Uterus (tissue), 4 donors: Measurements from ENCODE around the gene WDPCP. TPM values are rescaled to one million over a fixed set of nuclear protein-coding genes. Genes with fewer than 3 reads are reported as not detected.

ENCODE experiments used
- DNase-seq, 2 donors: peaks; one replicate each; pipeline ENCODE4 v3.0.0-alpha.2; 2019 to 2020
- H3K27ac ChIP-seq, 2 donors: fragments of 200-600 bp; sonication (generic); 1 replicate in 1 of 2; 2 replicates in 1 of 2; pipeline ENCODE4 v1.5.1; 2016 to 2018
- H3K27me3 ChIP-seq, 2 donors: fragments of 200-600 bp; sonication (generic); one replicate each; pipeline ENCODE4 v1.5.1; 2018 to 2019; ENCODE audit warnings: control low read depth in 1 of 2
- H3K36me3 ChIP-seq, 2 donors: fragments of 200-600 bp; sonication (generic); one replicate each; pipeline ENCODE4 v1.5.1; 2019; ENCODE audit warnings: control low read depth in 1 of 2
- H3K4me1 ChIP-seq, 2 donors: fragments of 200-600 bp; sonication (generic); one replicate each; pipeline ENCODE4 v1.5.1; 2018 to 2019; ENCODE audit warnings: control low read depth in 1 of 2
- H3K4me3 ChIP-seq, 2 donors: fragments of 200-600 bp; sonication (generic); 1 replicate in 1 of 2; 2 replicates in 1 of 2; pipeline ENCODE4 v1.5.1; 2018 to 2019; ENCODE audit warnings: mild to moderate bottlenecking in 1 of 2
- H3K9me3 ChIP-seq, 2 donors: fragments of 200-600 bp; sonication (generic); one replicate each; pipeline ENCODE4 v1.5.1; 2019; ENCODE audit warnings: control low read depth in 1 of 2
- CTCF ChIP-seq, 4 experiments: fragments of 200-600 bp in 2 of 4; fragments of 450-650 bp in 2 of 4; sonication (generic) in 2 of 4; IDR thresholded peaks; one replicate each; pipeline ENCODE4 v1.5.1; 2016 to 2019; ENCODE audit warnings: antibody characterized with exemption in 4 of 4, mild to moderate bottlenecking in 2 of 4, moderate library complexity in 1 of 4
- POLR2A ChIP-seq, 2 donors: fragments of 450-650 bp; IDR thresholded peaks; one replicate each; pipeline ENCODE4 v1.6.1; 2016; ENCODE audit warnings: antibody characterized with exemption in 2 of 2, mild to moderate bottlenecking in 1 of 2, moderate library complexity in 1 of 2
- intact Hi-C: fragments of 100-400 bp; cut with DNase I; formaldehyde crosslinking; loops from one replicate; pipeline ENCODE4 v1.15.1; 2023; ENCODE audit warnings: low total_unique reads
- total RNA-seq, 4 donors: library from RNA; depleted of rRNA in 3 of 4; stranded (reverse); fragments of >200 nt in 3 of 4; gene quantifications; one replicate each; pipeline versions ENCODE4 v1.1.0 to v1.2.4, GENCODE V29; 2014 to 2023
- donor health status: DM: yes; HTN: yes; CAD: no.

Gene WDPCP
- total RNA-seq, 4 donors from 2014 or later = 8.8 to 39.8 (median 29.7) TPM

- Histone ChIP-seq H3K27me3 (no peaks in the 10 kb centered on the region), H3K9me3 (no peaks in the 10 kb centered on the region), H3K36me3 (no peaks in the 10 kb centered on the region), H3K4me1 (no peaks in the 10 kb centered on the region), H3K4me3 (peak overlapping the region; percentile 80 to 82), H3K27ac (peak overlapping the region; percentile 84 to 86)
- TF ChIP-seq CTCF (IDR thresholded peaks at IDR 0.05) (no peak), POLR2A (IDR thresholded peaks at IDR 0.05) (no peak)
- no peak for DNase-seq
- intact Hi-C loops = no loop called here
These were observed 1.1 kb upstream of the WDPCP start for GRCh38 chr2:63589148-63589958.

- H3K27me3 ChIP-seq = no peaks in the 10 kb centered on the region
- no peak for TF ChIP-seq POLR2A (IDR thresholded peaks at IDR 0.05)
- no peak for TF ChIP-seq CTCF (IDR thresholded peaks at IDR 0.05)
- H3K4me1 ChIP-seq = no peaks in the 10 kb centered on the region
- no peaks in the 10 kb centered on the region for H3K9me3 ChIP-seq
- peak overlapping the region; percentile 80 to 82 for H3K4me3 ChIP-seq
- peak overlapping the region; percentile 84 to 86 for H3K27ac ChIP-seq
- DNase-seq = no peak
- intact Hi-C loops = no loop called here
- no peaks in the 10 kb centered on the region for H3K36me3 ChIP-seq
These were observed 378 bp downstream of the WDPCP start for GRCh38 chr2:63587814-63588384.

- Histone ChIP-seq H3K36me3 (no peaks in the 10 kb centered on the region), H3K27me3 (no peaks in the 10 kb centered on the region), H3K4me3 (no peak overlapping the region), H3K4me1 (no peaks in the 10 kb centered on the region), H3K9me3 (no peaks in the 10 kb centered on the region), H3K27ac (no peak overlapping the region)
- DNase-seq = no peak
- TF ChIP-seq POLR2A (IDR thresholded peaks at IDR 0.05) = no peak
- no peak for TF ChIP-seq CTCF (IDR thresholded peaks at IDR 0.05)
- intact Hi-C loops = no loop called here
These were observed 5.4 kb downstream of the WDPCP start for GRCh38 chr2:63582873-63583272.

GRCh38 chr2:63581298-63581961 lies 6.8 kb downstream of the WDPCP start:
- intact Hi-C loops = no loop called here
- H3K4me3 ChIP-seq = no peak overlapping the region

More at GRCh38 chr2:63581298-63581961, 6.8 kb downstream of the WDPCP start:
- Histone ChIP-seq H3K36me3 (no peaks in the 10 kb centered on the region), H3K9me3 (no peaks in the 10 kb centered on the region), H3K27me3 (no peaks in the 10 kb centered on the region), H3K4me1 (no peaks in the 10 kb centered on the region), H3K27ac (peak overlapping the region; percentile 11 to 35)
- no peak for TF ChIP-seq POLR2A (IDR thresholded peaks at IDR 0.05)
- no peak for TF ChIP-seq CTCF (IDR thresholded peaks at IDR 0.05)
- peak; percentile 27 to 55 for DNase-seq
